GM12878 (cell line): ENCODE data around the gene GRIN2A. TPM values are rescaled to one million over a fixed set of nuclear protein-coding genes. Genes with fewer than 3 reads are reported as not detected.

Experiments used
- ATAC-seq: fragments of 200-7000 bp; cut with Tn5 transposase; 3 replicates; pipeline ENCODE4 v1.9.1; 2020; ENCODE audit warnings: mild to moderate bottlenecking, moderate library complexity
- BruUV-seq: library from RNA; stranded (reverse); fragments of 400-500 nt; replicated peaks from 2 replicates; lab custom pipeline; 2021; lab: Mats Ljungman, UMichigan
- CTCF ChIA-PET: fragments of 300-600 bp; sonication (Branson Sonifier 250); formaldehyde crosslinking; extraction: SDS; loops from one replicate; lab custom pipeline; 2021; ENCODE audit warnings: inconsistent platforms; lab: Yijun Ruan, JAX
- POLR2A ChIA-PET: fragments of 350-600 bp; formaldehyde crosslinking; extraction: SDS; loops from one replicate; lab custom pipeline; 2021; ENCODE audit warnings: inconsistent platforms; lab: Charles Lee
- RAD21 ChIA-PET: fragments of 300-600 bp; sonication (Branson Sonifier 250); formaldehyde crosslinking; loops from one replicate; lab custom pipeline; 2023; ENCODE audit warnings: antibody characterized with exemption; ENCODE audit not compliant: unreplicated experiment; lab: Charles Lee
- SMC1A ChIA-PET: fragments of 300-600 bp; sonication (Branson Sonifier 250); formaldehyde crosslinking; loops from one replicate; lab custom pipeline; 2023; ENCODE audit not compliant: unreplicated experiment, uncharacterized antibody; lab: Charles Lee
- DNase-seq: peaks from one replicate; pipeline ENCODE4 v3.0.0-alpha.2; 2011; ENCODE audit warnings: low read depth, low spot score
- FAIRE-seq: peaks from 3 replicates; lab custom pipeline; 2011; peaks lifted over from hg19 to GRCh38; lab: Jason Lieb, UNC
- H2AFZ ChIP-seq: 2 replicates; pipeline ENCODE4 v1.6.0; 2011; ENCODE audit warnings: low read depth, low read length, control low read depth; ENCODE audit not compliant: control insufficient read depth
- H3K27ac ChIP-seq: 2 replicates; pipeline ENCODE4 v1.5.1; 2011; ENCODE audit warnings: control low read depth; ENCODE audit not compliant: control insufficient read depth, insufficient read depth
- H3K27me3 ChIP-seq, 2 experiments: replicated peaks in 1 of 2; 2 replicates each; pipeline versions ENCODE4 v1.6.0 to v1.6.1; 2011; ENCODE audit warnings: low read length in 1 of 2; ENCODE audit not compliant: control insufficient read depth in 2 of 2, insufficient read depth in 2 of 2
- H3K36me3 ChIP-seq, 2 experiments: 2 replicates each; pipeline ENCODE4 v1.5.1; 2011; ENCODE audit warnings: low read length in 1 of 2; ENCODE audit not compliant: control insufficient read depth in 2 of 2, insufficient read depth in 2 of 2
- H3K4me1 ChIP-seq: 2 replicates; pipeline ENCODE4 v1.6.1; 2011; ENCODE audit warnings: mild to moderate bottlenecking, low read length, moderate library complexity, mixed read lengths; ENCODE audit not compliant: control insufficient read depth, insufficient read depth
- H3K4me2 ChIP-seq: 2 replicates; pipeline ENCODE4 v1.6.0; 2011; ENCODE audit warnings: control low read depth; ENCODE audit not compliant: control insufficient read depth, insufficient read depth
- H3K4me3 ChIP-seq: fragments of 200-600 bp; sonication (generic); 2 replicates; pipeline ENCODE4 v1.5.1; 2016
- H3K79me2 ChIP-seq: 2 replicates; pipeline ENCODE4 v1.6.0; 2011; ENCODE audit warnings: low read length; ENCODE audit not compliant: control insufficient read depth, insufficient read depth
- H3K9ac ChIP-seq: 2 replicates; pipeline ENCODE4 v1.8.0; 2011; ENCODE audit warnings: low read length, control low read depth, mixed read lengths; ENCODE audit not compliant: control insufficient read depth, insufficient read depth
- H3K9me3 ChIP-seq: replicated peaks from 3 replicates; pipeline ENCODE4 v1.5.1; 2011; ENCODE audit warnings: mild to moderate bottlenecking, low read length; ENCODE audit not compliant: control insufficient read depth, insufficient read depth
- H4K20me1 ChIP-seq: 2 replicates; pipeline ENCODE4 v1.6.0; 2011; ENCODE audit not compliant: control insufficient read depth, insufficient read depth
- ASH2L ChIP-seq: fragments of 300-600, 200-600 bp; sonication (generic); IDR thresholded peaks from 2 replicates; pipeline ENCODE4 v1.6.1; 2017; ENCODE audit warnings: low read depth, mild to moderate bottlenecking, borderline replicate concordance
- CBFB ChIP-seq: IDR thresholded peaks from 2 replicates; pipeline ENCODE4 v1.6.1; 2016; ENCODE audit warnings: antibody characterized with exemption, low read depth
- EED ChIP-seq: sonication (generic); IDR thresholded peaks from 2 replicates; pipeline ENCODE4 v1.6.1; 2016; ENCODE audit warnings: antibody characterized with exemption, low read depth
- HCFC1 ChIP-seq: fragments of 150-350 bp; IDR thresholded peaks from 2 replicates; pipeline ENCODE4 v1.6.1; 2014; ENCODE audit warnings: low read length
- RAD51 ChIP-seq: fragments of 450-650 bp; IDR thresholded peaks from 2 replicates; pipeline ENCODE4 v1.6.1; 2016; ENCODE audit warnings: moderate library complexity, mild to moderate bottlenecking, inconsistent platforms
- RFX5 ChIP-seq: IDR thresholded peaks from 2 replicates; pipeline ENCODE4 v1.6.1; 2011; ENCODE audit warnings: low read depth, low read length, improper control_type of control experiment
- SREBF1 ChIP-seq: IDR thresholded peaks from 2 replicates; pipeline ENCODE4 v1.6.1; 2012; ENCODE audit warnings: mild to moderate bottlenecking, low read length
- TAF1 ChIP-seq: IDR thresholded peaks from 2 replicates; pipeline ENCODE4 v1.6.1; 2011; ENCODE audit warnings: mild to moderate bottlenecking, low read depth, low read length, borderline replicate concordance
- WGBS: methylation state at CpG from one replicate; pipeline ENCODE4 v1.1.6; 2016; ENCODE audit warnings: low lambda C conversion rate; ENCODE audit not compliant: insufficient replicate concordance, insufficient coverage; ENCODE audit errors: missing lambda C conversion rate; 5-methylcytosine and 5-hydroxymethylcytosine counted together
- in situ Hi-C: fragments of 300-500 bp; cut with MboI; formaldehyde crosslinking; loops from 9 replicates; pipeline ENCODE4 v1.14.3; 2018; ENCODE audit warnings: mixed read lengths
- intact Hi-C: fragments of 100-400 bp; cut with micrococcal nuclease; formaldehyde crosslinking; loops from one replicate; pipeline ENCODE4 v1.14.2; 2022; ENCODE audit not compliant: unreplicated experiment
- polyA plus RNA-seq, 11 experiments: library from polyadenylated mRNA; depleted of rRNA in 4 of 11; unstranded in 6 of 11; stranded (reverse) in 5 of 11; fragments of >200 nt; fragmentation: Nextera tagmentation in 4 of 11; fragmentation: Illumina TruSeq in 1 of 11; extraction: Ambion mirVana in 4 of 11; extraction: Trizol in 1 of 11; gene quantifications; 1 replicate in 1 of 11; 2 replicates in 10 of 11; pipeline versions ENCODE4 v1.2.1 to v1.2.3, GENCODE V29; 2011 to 2016; ENCODE audit warnings: inconsistent platforms in 2 of 11, missing spikeins in 2 of 11, low read depth in 1 of 11
- total RNA-seq, 4 experiments: library from RNA; depleted of rRNA in 3 of 4; stranded (reverse); fragments of >200 nt in 3 of 4; fragmentation: Illumina TruSeq in 1 of 4; extraction: Trizol in 1 of 4; gene quantifications; 2 replicates each; pipeline versions ENCODE4 v1.2.1 to v1.2.3, GENCODE V29; 2013 to 2021
- TF ChIP-seq, protein P1 (sequence below): fragments of 450-650 bp; IDR thresholded peaks from 2 replicates; pipeline ENCODE4 v1.6.1; 2017; ENCODE audit warnings: mild to moderate bottlenecking, moderate library complexity

Gene GRIN2A
- total and polyA plus RNA-seq, 10 of the 15 experiments (the other 5 are each of a cell fraction or from before 2014, with no cell fraction given), result 2.4 to 13.3 (median 7.3) TPM

DNA sequence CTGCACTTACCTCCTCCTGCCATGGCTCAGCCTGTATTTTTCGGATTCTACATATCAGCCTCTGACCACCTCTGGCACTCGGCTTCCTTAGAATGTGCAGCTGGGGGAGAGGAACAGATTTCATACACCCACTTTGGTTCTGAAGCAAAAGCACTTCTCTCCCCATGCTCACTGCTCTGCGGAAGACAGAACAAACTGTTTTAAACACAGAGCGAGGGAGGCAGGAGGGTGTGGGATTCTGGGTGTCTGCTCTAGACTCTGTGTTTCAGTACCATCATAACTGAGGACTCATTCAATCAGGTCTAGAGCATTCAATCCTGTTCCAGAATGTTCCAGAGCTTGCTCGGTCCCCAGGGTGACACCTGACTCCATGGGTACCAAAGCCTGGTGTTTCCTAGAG, 239.1 kb downstream of the GRIN2A start:
- intact Hi-C loops, result no loop called here
- FAIRE-seq, result no peak
- Histone ChIP-seq H3K27me3 (no peaks in the 10 kb centered on the region), H3K9me3 (no peaks in the 10 kb centered on the region; the same call in 2 of the 3 replicates), H3K4me2 (no peak overlapping the region), H4K20me1 (no peaks in the 10 kb centered on the region), H3K9ac (no peak overlapping the region), H3K27ac (no peak overlapping the region), H3K79me2 (no peaks in the 10 kb centered on the region), H3K4me1 (no peaks in the 10 kb centered on the region), H3K4me3 (no peak overlapping the region), H3K36me3 (no peaks in the 10 kb centered on the region), H2AFZ (no peak overlapping the region)
- SMC1A ChIA-PET, result interaction anchor here (1.5 to 5.8 kb wide), 2 partner anchors 13 to 15 kb away, joined by 3 to 39 read pairs; no protein-coding TSS in a partner anchor
- in situ Hi-C loops, result no loop called here
- DNase-seq, result no peak
- 27% methylated on average over 5 of the region's 5 CpGs for WGBS
- CTCF ChIA-PET, result no interaction called here
- RAD21 ChIA-PET, result no interaction called here
- BruUV-seq, result no TSS peak
- no peak for ATAC-seq
- POLR2A ChIA-PET, result no interaction called here
- TF ChIP-seq EED (no peak), RFX5 (no peak), HCFC1 (no peak), TAF1 (no peak), CBFB (no peak), ASH2L (no peak), SREBF1 (no peak), RAD51 (no peak)
- TF ChIP-seq, protein P1, sequence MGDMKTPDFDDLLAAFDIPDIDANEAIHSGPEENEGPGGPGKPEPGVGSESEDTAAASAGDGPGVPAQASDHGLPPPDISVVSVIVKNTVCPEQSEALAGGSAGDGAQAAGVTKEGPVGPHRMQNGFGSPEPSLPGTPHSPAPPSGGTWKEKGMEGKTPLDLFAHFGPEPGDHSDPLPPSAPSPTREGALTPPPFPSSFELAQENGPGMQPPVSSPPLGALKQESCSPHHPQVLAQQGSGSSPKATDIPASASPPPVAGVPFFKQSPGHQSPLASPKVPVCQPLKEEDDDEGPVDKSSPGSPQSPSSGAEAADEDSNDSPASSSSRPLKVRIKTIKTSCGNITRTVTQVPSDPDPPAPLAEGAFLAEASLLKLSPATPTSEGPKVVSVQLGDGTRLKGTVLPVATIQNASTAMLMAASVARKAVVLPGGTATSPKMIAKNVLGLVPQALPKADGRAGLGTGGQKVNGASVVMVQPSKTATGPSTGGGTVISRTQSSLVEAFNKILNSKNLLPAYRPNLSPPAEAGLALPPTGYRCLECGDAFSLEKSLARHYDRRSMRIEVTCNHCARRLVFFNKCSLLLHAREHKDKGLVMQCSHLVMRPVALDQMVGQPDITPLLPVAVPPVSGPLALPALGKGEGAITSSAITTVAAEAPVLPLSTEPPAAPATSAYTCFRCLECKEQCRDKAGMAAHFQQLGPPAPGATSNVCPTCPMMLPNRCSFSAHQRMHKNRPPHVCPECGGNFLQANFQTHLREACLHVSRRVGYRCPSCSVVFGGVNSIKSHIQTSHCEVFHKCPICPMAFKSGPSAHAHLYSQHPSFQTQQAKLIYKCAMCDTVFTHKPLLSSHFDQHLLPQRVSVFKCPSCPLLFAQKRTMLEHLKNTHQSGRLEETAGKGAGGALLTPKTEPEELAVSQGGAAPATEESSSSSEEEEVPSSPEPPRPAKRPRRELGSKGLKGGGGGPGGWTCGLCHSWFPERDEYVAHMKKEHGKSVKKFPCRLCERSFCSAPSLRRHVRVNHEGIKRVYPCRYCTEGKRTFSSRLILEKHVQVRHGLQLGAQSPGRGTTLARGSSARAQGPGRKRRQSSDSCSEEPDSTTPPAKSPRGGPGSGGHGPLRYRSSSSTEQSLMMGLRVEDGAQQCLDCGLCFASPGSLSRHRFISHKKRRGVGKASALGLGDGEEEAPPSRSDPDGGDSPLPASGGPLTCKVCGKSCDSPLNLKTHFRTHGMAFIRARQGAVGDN, result no peak
